Panc1 (cell line): ENCODE measurements around the gene CELSR2. TPM values are rescaled to one million over a fixed set of nuclear protein-coding genes. Genes with fewer than 3 reads are reported as not detected.

Experiments
- ATAC-seq: fragments of 200-7000 bp; cut with Tn5 transposase; 2 replicates; pipeline ENCODE4 v1.9.1; 2020; ENCODE audit warnings: mild to moderate bottlenecking, moderate library complexity
- BruUV-seq: library from RNA; stranded (reverse); fragments of 400-500 nt; replicated peaks from 2 replicates; lab custom pipeline; 2021; lab: Mats Ljungman, UMichigan
- CTCF ChIA-PET: fragments of 300-600 bp; sonication (Branson Sonifier 250); formaldehyde crosslinking; loops from one replicate; lab custom pipeline; 2022; ENCODE audit warnings: antibody characterized with exemption; lab: Charles Lee
- POLR2A ChIA-PET: fragments of 300-600 bp; sonication (Branson Sonifier 250); formaldehyde crosslinking; loops from one replicate; lab custom pipeline; 2022; ENCODE audit warnings: antibody characterized with exemption; lab: Charles Lee
- DNase-seq: peaks from one replicate; pipeline ENCODE4 v3.0.0-alpha.2; 2010; ENCODE audit warnings: low read depth, low spot score
- H3K27ac ChIP-seq: 2 replicates; pipeline ENCODE4 v1.5.1; 2011; ENCODE audit warnings: mild to moderate bottlenecking, low read length, inconsistent platforms
- H3K27me3 ChIP-seq: fragments of 200-500 bp; sonication (Bioruptor generic); 2 replicates; pipeline ENCODE4 v1.6.0; 2014; ENCODE audit warnings: low read length, inconsistent platforms; ENCODE audit not compliant: control insufficient read depth, insufficient read depth
- H3K36me3 ChIP-seq: fragments of 200-500 bp; sonication (Bioruptor generic); 2 replicates; pipeline ENCODE4 v1.5.1; 2014; ENCODE audit warnings: inconsistent platforms, mild to moderate bottlenecking, low read length, moderate library complexity; ENCODE audit not compliant: control insufficient read depth, insufficient read depth
- H3K4me1 ChIP-seq: 2 replicates; pipeline ENCODE4 v1.5.1; 2011; ENCODE audit warnings: inconsistent platforms, mild to moderate bottlenecking, low read length, moderate library complexity; ENCODE audit not compliant: control insufficient read depth, insufficient read depth
- H3K4me3 ChIP-seq, 2 experiments: 2 replicates each; pipeline ENCODE4 v1.5.1; 2011 to 2012; ENCODE audit warnings: low read depth in 2 of 2, low read length in 2 of 2, mild to moderate bottlenecking in 2 of 2, inconsistent platforms in 1 of 2, moderate library complexity in 1 of 2
- H3K9me3 ChIP-seq: fragments of 200-500 bp; sonication (Bioruptor generic); 2 replicates; pipeline ENCODE4 v1.5.1; 2014; ENCODE audit warnings: low read depth, mild to moderate bottlenecking, inconsistent platforms, low read length, moderate library complexity; ENCODE audit not compliant: control insufficient read depth, insufficient read depth
- CTCF ChIP-seq: fragments of 450-650 bp; IDR thresholded peaks from 2 replicates; pipeline ENCODE4 v1.5.1; 2017; ENCODE audit warnings: mild to moderate bottlenecking
- POLR2AphosphoS5 ChIP-seq: IDR thresholded peaks from 2 replicates; pipeline ENCODE4 v1.6.1; 2012; ENCODE audit warnings: mild to moderate bottlenecking, low read depth, low read length, moderate library complexity
- REST ChIP-seq, 2 experiments: IDR thresholded peaks; 2 replicates each; pipeline ENCODE4 v1.6.1; 2011 to 2012; ENCODE audit warnings: low read depth in 2 of 2, control low read depth in 1 of 2, low read length in 1 of 2, mild to moderate bottlenecking in 1 of 2, moderate library complexity in 1 of 2; ENCODE audit not compliant: insufficient read depth in 1 of 2
- SIN3A ChIP-seq: IDR thresholded peaks from 2 replicates; pipeline ENCODE4 v1.6.1; 2012; ENCODE audit warnings: low read depth, mild to moderate bottlenecking, low read length, moderate library complexity, borderline replicate concordance; ENCODE audit not compliant: insufficient read depth
- TCF7L2 ChIP-seq: IDR thresholded peaks from 2 replicates; pipeline ENCODE4 v1.6.1; 2011; ENCODE audit warnings: mild to moderate bottlenecking, low read depth, low read length, inconsistent platforms
- in situ Hi-C: cut with HindIII; loops from 2 replicates; pipeline ENCODE4 v1.10.0; 2016; ENCODE audit warnings: low sequenced_read_pairs, low pct_unique_long_range_greater_than_20kb
- intact Hi-C: fragments of 100-400 bp; cut with micrococcal nuclease; formaldehyde crosslinking; loops from one replicate; pipeline ENCODE4 v1.10.0; 2022; ENCODE audit not compliant: unreplicated experiment
- total RNA-seq: library from RNA; stranded (reverse); gene quantifications from one replicate; pipeline ENCODE4 v1.2.1, GENCODE V29; 2021; ENCODE audit not compliant: unreplicated experiment

The CELSR2 gene
- total RNA-seq, 1 experiment from 2014 or later = 4.1 TPM

GRCh38 chr1:109298666-109299557 lies 49.6 kb downstream of the CELSR2 start:
- in situ Hi-C loops (no loop called here), intact Hi-C loops (no loop called here)
- Histone ChIP-seq H3K4me1 (no peaks in the 10 kb centered on the region), H3K9me3 (no peaks in the 10 kb centered on the region), H3K27me3 (no peaks in the 10 kb centered on the region), H3K36me3 (no peaks in the 10 kb centered on the region), H3K27ac (no peak overlapping the region), H3K4me3 (no peak overlapping the region)
- DNase-seq (no peak), ATAC-seq (no peak)
- CTCF ChIA-PET = no interaction called here
- POLR2A ChIA-PET = no interaction called here
- BruUV-seq = no TSS peak
- TF ChIP-seq REST (IDR thresholded peaks at IDR 0.05; ENCODE audit: insufficient read depth in 1 of 2, low read depth in 2 of 2, low read length in 1 of 2) (no peak), TCF7L2 (no peak), CTCF (no peak), SIN3A (no peak), POLR2AphosphoS5 (no peak)

- ChIA-PET POLR2A (interaction anchor here (0.5 kb wide), 1 partner anchor 14 kb away, joined by 5 read pairs; no protein-coding TSS in a partner anchor), CTCF (no interaction called here)
- intact Hi-C loops = no loop called here
- H3K27me3 ChIP-seq = no peaks in the 10 kb centered on the region
- no TSS peak for BruUV-seq
- DNase-seq (no peak), ATAC-seq (no peak)
- no peaks in the 10 kb centered on the region for H3K36me3 ChIP-seq
- no peak for TF ChIP-seq CTCF
- TF ChIP-seq SIN3A = no peak
- no peak for TF ChIP-seq REST (IDR thresholded peaks at IDR 0.05; ENCODE audit: insufficient read depth in 1 of 2, low read depth in 2 of 2, low read length in 1 of 2)
- TF ChIP-seq TCF7L2 = no peak
- TF ChIP-seq POLR2AphosphoS5 = no peak
- in situ Hi-C loops = no loop called here
- H3K4me3 ChIP-seq = no peak overlapping the region
- H3K9me3 ChIP-seq = no peaks in the 10 kb centered on the region
- H3K27ac ChIP-seq = no peak overlapping the region
- H3K4me1 ChIP-seq = no peaks in the 10 kb centered on the region
Measured at GRCh38 chr1:109299558-109300343, 50.4 kb downstream of the CELSR2 start.
